Activated effector memory CD4-positive, alpha-beta T cell treated with Interleukin-2 at 50 U/mL for 16 hours (primary cell): ENCODE data around the gene PLBD2.

ENCODE experiments used
- DNase-seq: peaks from one replicate; pipeline ENCODE4 v3.0.0-alpha.2; 2020

PLBD2 gene

DNA sequence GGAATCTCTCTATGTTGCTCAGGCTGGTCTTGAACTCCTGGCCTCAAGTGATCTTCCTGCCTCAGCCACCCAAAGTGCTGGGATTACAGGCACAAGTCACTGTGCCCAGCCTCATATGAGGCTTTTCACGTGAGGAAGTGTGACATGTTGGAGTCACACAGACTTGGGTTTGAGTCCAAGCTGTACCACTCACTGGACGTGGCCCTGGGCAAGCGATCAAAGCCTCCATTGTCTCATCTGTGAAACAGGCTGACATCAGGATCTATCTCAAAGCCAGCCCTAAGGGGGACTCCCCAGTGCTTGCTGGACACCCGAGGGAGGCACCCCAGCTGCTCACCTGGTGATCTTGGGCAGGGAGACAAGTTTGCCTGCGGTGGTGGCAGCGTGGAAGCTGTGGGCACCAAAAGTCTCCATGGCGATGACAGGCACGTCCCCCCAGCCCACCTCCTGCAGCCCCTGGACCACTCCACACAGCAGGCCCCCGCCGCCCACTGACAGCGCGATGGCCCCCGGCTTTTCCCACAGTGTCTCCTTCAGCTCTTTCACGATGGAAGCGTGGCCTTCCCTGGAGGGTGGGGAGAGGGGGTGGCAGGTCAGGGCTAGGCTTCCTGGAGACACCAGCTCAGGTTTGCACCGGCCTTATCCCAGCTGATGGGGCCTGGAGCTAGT lies 38.6 kb downstream of the PLBD2 start:
- no peak for DNase-seq

DNA sequence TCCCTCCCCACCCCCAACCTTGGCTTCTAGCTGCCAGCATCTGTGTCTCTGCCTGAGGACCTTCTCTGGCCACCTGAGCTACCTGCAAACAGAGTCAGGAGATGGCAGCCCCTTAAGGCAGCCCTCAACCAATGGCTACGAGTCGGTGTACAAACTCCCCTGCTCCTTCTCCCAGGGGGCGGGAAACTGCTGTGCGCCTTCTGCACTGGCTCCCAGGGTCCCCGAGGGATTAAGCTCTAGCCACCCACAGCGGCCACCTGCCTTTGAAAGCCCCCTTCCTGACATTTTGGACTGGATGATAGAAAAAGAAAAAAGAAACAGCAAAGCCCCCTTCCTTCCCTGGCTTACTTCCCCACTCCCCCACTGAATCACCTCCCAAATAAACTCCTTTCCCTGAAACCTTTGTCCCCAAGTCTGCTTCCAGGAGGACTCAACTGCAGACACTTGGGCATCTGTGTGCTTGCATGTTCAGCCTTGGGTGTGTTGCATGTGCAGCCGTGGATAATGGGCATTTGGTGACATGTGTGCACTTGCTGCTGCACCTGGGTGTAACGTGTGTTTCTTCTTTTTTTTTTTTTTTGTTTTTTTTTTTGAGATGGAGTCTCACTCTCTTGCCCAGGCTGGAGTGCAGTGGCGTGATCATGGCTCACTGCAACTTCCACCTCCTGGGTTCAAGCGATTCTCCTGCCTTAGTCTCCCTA lies 39.3 kb downstream of the PLBD2 start:
- DNase-seq, result no peak

DNA sequence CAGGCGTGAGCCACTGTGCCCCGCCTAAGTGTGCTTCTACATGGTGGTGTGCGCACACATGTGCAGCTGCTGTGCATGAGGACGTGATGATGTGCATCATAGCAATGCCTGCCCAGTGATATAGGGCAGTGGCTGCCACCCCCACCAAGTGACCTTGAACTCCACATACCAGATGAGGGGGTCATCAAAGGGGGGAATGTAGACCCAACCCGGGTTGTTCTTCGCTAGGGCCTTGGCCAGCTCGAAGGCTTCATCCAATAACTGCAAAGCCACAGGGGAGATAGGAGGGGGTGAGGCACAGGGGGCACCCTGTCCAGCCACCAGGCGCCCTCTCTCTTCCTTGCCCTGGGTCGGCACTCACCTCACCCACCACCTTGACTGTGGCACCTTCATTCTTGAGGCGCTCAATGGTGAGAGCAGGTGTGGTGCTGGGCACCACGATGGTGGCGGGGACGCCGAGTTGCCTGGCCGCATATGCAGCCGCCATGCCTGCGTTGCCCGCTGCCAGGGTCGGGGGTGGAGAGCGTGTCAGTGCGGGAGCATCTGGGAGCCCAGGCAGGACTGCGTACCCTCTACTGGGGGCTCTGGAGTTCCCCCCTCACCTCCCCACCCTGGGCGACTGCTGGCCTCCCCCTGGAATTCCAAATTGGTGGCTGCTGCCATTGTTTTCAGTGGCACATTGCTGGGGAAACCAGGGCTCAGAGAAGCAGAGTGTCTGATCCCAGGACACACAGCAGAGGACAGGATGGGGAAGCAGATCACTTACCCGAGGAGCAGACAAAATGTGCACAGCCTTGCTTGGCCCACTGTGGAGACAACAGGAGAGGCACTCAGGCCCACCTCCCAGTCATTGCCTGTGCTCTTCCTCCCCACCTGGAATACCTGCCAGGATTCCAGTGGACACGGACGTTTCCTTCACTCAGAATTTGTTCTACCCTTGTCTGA lies 40.2 kb downstream of the PLBD2 start:
- DNase-seq, result no peak

DNA sequence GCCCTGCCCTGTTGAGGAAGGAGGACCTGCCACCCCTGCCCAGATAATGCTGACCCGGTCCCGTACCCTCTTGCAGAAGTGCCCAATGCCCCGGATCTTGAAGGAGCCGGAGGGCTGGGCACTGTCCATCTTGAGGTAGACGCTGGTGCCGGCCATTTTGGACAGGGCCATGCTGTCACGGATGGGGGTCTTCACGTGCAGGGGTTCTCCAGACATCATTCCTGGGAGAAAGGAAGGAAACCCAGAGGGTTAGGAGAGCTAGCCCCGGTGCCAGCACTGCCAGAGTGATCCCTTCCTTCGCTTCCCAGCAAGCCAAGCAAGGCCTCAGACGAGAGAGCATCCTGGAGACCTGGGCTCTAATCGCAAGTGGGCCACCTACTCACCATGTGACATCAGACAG lies 41.1 kb downstream of the PLBD2 start:
- DNase-seq, result no peak

DNA sequence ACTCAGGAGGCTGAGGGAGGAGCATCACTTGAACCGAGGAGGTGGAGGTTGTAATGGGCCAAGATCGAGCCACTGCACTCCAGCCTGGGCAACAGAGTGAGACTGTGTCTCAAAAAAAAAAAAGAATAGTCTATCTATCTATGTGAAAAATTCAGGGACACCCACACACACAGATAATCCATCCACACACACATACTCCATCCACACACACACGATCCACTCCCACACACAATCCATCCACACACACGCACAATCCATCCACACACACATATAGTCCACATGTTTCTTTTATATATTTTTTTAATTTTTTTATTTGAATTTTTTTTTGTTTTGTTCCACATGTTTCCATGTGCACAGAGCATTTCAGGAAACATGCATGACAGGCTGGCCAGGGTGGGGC lies 42.0 kb downstream of the PLBD2 start:
- no peak for DNase-seq

DNA sequence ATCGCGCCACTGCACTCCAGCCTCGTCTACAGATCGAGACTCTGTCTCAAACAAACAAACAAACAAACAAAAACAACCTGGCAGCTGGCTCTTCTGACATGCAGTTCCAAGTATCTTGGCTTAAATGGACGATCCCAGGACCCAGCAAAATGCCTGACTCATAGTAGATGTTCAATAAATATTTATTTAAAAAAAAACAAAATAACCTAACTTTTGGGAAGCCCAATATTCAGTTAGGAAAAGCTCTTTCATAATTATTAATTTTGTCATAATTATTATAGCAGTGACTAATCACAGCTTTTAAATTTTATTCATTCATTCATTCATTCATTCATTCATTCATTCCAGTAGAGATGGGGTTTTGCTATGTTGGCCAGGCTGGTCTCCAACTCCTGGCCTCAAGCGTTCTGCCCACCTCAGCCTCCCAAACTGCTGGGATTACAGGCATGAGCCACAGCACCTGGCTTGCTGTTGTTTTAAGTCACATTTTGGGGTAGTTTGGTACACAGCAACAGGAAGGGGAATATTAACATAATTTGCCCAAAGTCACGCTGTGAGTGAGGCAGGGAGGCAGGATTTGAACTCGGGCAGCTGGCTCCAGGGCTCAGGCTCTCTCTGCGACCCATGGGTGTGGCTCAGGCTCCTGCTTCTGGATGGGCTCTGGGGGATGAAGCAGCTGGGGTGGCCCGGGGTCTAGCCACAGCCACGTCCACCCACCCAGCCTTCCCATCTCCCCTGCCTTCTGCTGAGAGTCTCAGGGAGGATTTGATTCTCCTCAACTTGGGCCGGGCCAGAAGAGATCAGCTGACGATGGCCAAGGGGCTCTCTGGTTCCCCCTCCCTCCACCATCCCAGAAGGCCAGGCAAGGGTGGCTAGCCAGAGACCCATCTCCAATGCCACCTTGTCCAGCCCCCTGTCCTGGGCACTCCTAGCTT lies 42.9 kb downstream of the PLBD2 start:
- no peak for DNase-seq

DNA sequence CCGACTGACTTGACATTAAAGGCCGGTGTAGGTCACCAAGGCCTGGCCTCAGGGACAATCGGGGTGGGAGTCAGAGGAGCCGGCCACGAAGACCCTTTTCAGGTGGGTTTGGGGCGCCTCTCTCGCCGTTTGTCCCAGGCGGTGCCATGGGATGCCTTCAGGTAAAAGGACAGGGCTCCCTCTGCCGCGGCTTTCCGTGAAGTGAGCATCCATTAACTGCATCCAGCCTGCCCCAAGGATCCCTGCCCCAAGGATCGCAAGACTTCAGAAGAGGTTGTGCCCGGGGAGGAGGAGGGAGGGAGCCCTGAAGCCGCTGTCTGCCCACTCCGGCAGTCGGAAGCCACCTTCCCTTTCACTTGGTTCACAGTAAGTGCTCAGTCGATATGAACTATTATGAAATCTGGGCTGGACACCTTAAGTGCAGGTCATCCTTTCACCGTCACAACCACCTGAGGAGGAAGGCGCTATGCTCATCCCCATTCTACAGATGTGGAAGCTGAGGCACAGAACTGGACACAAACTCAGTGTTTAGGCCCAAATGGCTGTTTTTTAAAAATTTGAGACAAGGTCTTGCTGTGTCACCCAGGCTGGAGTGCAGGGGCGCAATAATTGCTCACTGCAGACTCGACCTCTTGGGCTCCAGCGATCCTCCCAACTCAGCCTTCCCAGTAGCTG lies 44.3 kb downstream of the PLBD2 start:
- DNase-seq, result no peak

DNA sequence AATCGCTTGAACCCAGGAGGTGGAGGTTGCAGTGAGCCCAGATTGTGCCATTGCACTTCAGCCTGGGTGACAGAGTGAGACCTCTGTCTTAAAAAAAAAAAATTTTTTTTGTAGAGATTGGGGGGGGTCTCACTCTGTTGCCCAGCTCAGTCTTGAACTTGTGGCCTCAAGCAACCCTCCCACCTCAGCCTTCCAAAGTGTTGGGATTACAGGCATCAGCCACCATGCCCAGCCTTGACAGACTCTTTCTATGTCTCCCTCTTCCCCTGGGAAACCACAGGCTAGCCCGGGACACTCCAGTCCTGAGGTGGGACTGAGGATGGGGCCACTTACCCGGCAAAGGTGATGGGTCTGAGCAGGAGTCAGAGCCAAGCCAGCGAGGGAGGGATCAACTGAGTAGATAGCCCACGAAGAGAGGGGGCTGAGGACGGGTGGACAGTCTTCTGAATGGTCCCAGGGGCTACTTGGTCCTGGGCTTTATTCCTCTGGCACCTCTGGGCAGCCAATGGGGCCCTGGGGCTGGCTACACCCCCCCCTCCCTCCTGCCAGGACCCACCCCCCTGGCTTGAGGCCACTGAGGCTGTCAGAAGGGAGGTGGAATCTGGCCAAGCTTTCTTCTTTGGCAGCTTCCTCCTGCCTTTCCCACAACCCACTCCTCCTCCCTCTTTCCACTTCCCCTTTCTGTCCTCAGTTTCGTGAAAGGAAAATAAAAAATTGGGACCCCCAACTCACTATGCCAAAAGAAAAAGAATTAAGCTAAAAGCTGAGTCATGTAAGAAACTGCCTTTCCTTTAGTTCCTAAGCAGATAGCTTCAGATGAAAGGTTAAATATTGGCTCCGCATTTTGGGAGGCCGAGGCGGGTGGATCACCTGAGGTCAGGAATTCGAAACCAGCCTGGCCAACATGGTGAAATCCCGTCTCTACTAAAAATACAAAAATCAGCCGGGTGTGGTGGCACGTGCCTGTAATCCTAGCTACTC lies 45.3 kb downstream of the PLBD2 start, which contains the start of gene SDS:
SDS (minus strand) TSS at position 453 of the 981 bp plus-strand sequence. CDS start 4,179 bp downstream, outside the sequence.
- DNase-seq, result no peak

DNA sequence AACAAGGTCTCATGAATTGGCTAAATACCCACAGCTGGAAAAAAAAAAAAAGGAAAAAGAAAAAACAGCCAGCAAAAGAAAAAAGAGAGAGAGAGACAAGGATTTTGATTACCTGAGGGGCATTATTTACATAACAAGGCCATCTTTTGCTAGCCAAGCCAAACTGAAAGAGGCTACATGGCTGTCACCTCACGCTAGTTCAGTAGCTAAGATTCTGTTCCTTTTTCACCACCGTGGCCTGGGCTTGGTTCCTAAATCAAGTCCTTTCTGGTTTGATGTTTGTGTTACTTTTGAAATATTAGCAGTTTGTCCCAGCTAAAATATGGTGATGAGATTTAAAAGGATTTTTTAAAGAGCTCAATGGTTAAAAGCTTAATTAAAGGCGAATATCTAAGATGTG lies 47.3 kb downstream of the PLBD2 start:
- DNase-seq, result no peak

DNA sequence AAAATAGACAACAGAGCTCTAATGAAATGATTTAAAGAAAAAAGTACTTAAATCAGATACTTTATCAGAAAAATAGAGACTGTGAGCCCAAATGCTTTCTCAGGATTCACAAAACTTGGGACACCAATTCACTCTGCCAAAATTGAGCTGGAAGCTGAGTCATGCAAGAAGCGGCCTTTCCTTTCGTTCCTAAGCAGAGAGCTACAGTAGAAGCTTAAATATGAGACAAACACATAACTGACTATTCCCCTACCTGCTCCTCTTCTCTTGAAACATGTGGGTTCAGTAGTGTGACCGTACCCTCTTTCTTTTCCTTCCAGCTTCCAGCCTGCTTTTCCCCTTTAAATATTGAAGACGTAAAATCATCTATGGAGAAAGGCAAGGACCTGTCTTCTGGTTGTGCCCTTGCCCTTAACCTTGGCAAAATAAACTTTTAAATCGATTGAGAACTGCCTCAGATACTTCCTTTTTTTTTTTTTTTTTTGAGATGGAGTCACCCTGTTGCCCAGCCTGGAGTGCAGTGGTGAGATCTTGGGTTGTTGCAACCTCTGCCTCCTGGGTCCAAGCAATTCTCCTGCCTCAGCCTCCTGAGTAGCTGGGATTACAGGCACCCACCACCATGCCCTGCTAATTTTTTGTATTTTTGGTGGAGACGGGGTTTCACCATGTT lies 49.7 kb downstream of the PLBD2 start:
- DNase-seq, result no peak

DNA sequence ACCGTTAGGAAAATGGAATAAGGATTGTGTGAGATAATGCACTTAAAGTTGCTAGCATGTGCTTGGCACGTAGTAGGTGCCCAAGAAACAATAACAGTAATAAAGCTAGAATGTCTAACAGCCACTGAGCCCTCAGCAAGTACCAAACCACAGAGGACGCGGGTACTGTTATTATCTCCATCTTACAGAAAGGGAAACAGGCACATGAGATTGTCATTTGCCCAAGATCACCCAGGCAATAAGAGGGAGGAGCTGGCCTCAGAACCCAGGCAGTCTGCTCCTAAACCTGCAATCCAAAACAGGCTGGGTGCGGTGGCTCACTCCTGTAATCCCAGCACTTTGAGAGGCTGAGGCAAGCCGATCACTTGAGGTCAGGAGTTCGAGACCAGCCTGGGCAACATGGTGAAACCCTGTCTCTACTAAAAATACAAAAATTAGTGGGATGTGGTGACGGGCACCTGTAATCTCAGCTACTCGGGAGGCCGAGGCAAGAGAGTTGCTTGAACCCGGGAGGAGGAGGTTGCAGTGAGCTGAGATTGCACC lies 50.4 kb downstream of the PLBD2 start:
- no peak for DNase-seq

DNA sequence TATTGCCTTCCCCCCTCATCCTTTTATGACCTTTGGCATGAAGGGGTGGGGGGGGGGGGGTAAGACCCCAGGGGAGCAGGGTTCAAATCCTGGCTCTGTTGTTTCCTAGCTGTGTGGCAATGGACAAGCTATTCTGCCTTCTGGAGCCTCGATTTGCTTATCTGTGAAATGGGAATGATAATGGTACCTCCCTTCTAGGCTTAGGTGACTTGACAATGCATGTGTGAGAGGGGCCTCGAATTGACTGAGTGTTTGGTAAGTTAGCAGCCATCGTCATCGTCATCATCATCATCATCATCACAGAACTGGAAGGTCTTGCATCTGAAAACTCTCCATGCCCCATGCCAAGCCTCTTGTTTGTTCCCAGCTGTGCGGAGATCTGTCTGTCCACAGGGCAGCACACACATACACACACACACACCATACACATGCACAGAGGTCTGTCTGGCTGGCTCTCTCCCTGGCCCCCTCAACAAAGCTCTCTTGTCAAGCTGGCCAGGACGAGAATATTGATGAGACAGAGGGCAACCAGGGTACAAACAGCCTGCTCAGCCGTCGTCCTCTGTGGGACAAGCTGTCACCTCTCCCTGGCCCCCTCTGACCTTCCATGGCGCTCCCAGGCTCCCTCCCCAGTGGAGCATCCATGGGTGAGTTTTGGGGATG lies 51.2 kb downstream of the PLBD2 start:
- DNase-seq, result no peak

DNA sequence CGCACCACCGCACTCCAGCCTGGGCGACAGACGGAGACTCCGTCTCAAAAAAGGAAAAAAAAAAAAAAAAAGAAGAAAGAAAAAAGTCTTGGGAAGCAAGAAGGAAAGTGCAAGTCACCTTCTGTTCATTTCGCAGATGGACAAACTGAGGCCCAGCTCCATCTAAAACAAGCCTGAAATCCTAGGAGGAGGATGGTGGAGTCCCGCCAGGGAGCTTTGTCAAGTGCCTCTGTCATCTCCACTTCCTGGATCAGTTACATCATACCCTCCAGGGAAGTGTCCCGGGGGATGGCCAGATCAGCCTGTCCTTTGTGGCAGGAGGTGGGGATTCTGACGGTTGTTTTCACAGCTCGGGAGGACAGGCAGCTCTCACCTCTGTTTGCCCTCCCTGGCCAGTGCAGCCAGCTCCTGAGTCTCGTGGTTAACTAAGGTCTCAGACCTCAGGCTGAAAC lies 55.1 kb downstream of the PLBD2 start:
- DNase-seq, result no peak

DNA sequence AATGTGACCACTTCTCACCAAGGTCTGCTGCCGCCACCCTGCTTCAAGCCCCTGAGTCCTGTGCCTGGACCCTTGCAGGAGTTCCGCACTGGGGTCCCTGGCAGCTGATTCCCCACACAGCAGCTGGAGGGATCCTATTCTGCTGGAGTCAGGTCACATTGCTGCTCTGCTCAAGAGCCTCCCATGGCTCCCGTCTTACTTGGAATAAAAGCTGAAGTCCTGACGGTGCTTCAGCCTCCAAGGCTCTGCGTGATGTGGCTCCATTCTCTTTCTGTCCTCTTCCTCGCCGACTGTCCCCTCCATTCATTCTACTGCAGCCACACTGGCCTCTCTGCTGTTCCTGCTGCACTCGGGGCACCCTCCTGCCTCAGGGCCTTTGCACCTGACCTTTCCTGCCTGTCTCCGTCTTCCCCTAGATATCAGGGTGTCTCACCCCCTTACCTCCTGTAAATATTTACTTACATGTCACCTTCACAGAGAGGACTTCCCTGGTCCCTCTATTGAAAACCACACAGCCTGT lies 56.2 kb downstream of the PLBD2 start:
- no peak for DNase-seq

DNA sequence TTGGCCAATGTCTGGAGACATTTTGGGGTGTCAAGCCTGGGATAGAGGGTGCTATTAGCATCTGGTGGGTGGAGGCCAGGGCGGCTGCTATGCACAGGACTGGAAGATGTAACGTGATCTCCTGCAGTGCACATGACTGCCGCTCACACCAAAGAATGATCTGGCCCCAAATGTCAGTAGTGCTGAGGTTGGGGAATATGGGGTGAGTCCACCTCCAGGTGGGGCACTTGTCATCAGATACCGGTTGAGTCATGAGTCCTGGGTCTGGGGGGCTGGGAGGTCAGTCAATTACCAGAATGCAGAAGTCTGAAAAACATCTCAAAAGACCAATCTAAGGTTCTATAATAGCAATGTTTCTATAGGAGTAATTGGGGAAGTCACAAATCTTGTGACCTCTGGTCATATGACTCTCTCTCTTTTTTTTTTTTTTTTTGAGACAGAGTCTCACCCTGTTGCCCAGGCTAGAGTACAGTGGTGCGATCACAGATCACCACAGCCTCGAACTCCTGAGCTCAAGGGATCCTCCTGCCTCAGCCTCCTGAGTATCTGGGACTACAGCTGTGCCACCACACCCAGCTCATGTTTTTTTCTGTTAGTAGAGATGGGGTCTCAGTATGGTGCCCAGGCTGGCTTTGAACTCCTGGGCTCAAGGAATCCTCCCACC lies 57.8 kb downstream of the PLBD2 start:
- no peak for DNase-seq

DNA sequence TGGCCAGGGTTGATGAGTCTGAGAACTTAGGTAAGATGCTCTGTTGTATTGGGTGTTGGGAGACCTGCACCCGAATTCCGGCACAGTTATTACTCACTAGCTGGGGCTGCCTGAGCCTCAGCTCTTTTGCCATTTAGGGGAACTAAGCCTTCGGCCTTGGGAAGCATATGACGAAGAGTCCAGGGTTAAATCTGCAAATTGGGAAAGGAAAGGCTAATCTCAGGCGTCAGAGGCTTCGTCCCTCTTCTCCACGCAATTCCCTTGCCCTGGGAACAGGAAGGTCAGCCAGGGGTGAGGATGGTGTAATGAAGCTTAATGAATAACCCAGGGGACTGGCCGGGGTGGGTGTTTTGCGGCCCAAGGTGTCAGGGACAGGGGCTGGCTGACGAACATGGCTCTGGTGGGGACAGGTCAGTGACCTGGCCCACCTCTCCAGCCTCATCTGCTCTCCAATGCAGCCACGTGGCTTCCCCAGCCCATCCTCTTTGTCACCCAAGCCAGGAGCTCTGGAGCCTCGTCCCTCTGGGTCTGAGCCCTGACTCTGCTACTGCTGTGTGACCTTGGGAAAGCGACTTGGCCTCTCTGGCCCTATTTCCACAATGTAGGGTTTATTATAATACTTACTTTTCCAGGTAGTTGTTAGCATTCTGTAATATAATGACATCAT lies 60.0 kb downstream of the PLBD2 start:
- no peak for DNase-seq

DNA sequence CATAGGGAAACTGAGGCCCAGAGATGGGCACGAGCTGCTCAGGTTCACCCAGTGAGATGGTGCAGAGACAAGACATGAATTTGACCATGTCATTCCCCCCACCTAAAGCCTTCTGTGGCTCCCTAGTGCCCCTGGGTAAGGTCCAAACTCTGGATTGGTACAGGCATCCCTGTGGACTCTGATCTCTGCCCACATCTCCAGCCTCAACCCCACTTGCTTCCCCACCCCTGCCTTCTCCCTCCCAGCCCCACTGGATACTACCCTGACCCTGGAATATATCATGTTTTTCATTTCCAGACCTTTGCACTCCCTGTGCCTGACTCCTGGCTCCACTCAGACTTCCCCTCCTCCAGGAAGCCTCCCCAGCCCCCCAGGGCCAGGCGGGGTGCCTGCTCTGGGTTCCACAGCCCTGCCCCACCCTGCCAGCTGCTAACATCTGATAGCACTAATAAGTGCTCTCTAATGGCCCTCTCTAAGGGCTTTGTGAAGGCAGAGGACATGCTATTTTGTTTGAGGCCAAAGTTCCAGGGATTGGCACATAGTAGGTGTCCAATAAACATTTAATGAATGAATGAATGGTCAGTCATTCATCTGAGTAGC lies 62.7 kb downstream of the PLBD2 start:
- DNase-seq, result no peak
